ENCODE data around the gene BSND. TPM values are rescaled to one million over a fixed set of nuclear protein-coding genes. Genes with fewer than 3 reads are reported as not detected.

Gene BSND
- total RNA-seq, 4 donors from 2014 or later, result not detected

GRCh38 chr1:55046871-55047270 is 48.1 kb downstream of the BSND start:
- peaks cover 0 to 5% of the 10 kb centered on the region in 2 donors for H3K27me3 ChIP-seq
- TF ChIP-seq POLR2A (IDR thresholded peaks at IDR 0.05), result no peak
- no peak for TF ChIP-seq CTCF (IDR thresholded peaks at IDR 0.05)
- TF ChIP-seq EP300 (IDR thresholded peaks at IDR 0.05), result no peak
- no peaks in the 10 kb centered on the region for H3K4me1 ChIP-seq
- no peak for DNase-seq (ENCODE audit: low spot score in 2 of 2)
- WGBS, 2 donors, result 74 to 83% methylated on average over 4 of the region's 4 CpGs
- no peak overlapping the region for H3K27ac ChIP-seq
- H3K36me3 ChIP-seq, result no peaks in the 10 kb centered on the region
- H3K4me3 ChIP-seq, result no peak overlapping the region
- H3K9me3 ChIP-seq, result no peaks in the 10 kb centered on the region

- no peak for TF ChIP-seq CTCF (IDR thresholded peaks at IDR 0.05)
- no peak for TF ChIP-seq EP300 (IDR thresholded peaks at IDR 0.05)
- no peak for TF ChIP-seq POLR2A (IDR thresholded peaks at IDR 0.05)
- H3K27me3 ChIP-seq, result no peaks in the 10 kb centered on the region
- DNase-seq (ENCODE audit: low spot score in 2 of 2), result no peak
- 88 to 100% methylated on average over 3 of the region's 3 CpGs for WGBS, 2 donors
- no peaks in the 10 kb centered on the region for H3K9me3 ChIP-seq
- no peaks in the 10 kb centered on the region for H3K4me1 ChIP-seq
- no peaks in the 10 kb centered on the region for H3K36me3 ChIP-seq
- no peak overlapping the region for H3K4me3 ChIP-seq
- H3K27ac ChIP-seq, result no peak overlapping the region
Measured at GRCh38 chr1:55047611-55048010, 48.9 kb downstream of the BSND start.

- no peak for DNase-seq (ENCODE audit: low spot score in 2 of 2)
- no peaks in the 10 kb centered on the region for H3K27me3 ChIP-seq
- no peak overlapping the region for H3K4me3 ChIP-seq
- no peaks in the 10 kb centered on the region for H3K36me3 ChIP-seq
- H3K27ac ChIP-seq, result no peak overlapping the region
- TF ChIP-seq EP300 (IDR thresholded peaks at IDR 0.05) (no peak), CTCF (IDR thresholded peaks at IDR 0.05) (no peak), POLR2A (IDR thresholded peaks at IDR 0.05) (no peak)
- no peaks in the 10 kb centered on the region for H3K9me3 ChIP-seq
- no peaks in the 10 kb centered on the region for H3K4me1 ChIP-seq
- WGBS, 2 donors, result 77 to 88% methylated on average over 11 of the region's 11 CpGs
Measured at GRCh38 chr1:55048453-55049270, 49.9 kb downstream of the BSND start.

- Histone ChIP-seq H3K9me3 (no peaks in the 10 kb centered on the region), H3K27me3 (no peaks in the 10 kb centered on the region), H3K36me3 (no peaks in the 10 kb centered on the region), H3K4me3 (no peak overlapping the region), H3K4me1 (no peaks in the 10 kb centered on the region), H3K27ac (no peak overlapping the region)
- TF ChIP-seq CTCF (IDR thresholded peaks at IDR 0.05) (no peak), POLR2A (IDR thresholded peaks at IDR 0.05) (no peak), EP300 (IDR thresholded peaks at IDR 0.05) (no peak)
- no peak for DNase-seq (ENCODE audit: low spot score in 2 of 2)
- 81 to 90% methylated on average over 6 to 8 of the region's 9 CpGs for WGBS, 2 donors
Measured at GRCh38 chr1:55049271-55049913, 50.7 kb downstream of the BSND start.

GRCh38 chr1:55049914-55050278 is 51.2 kb downstream of the BSND start:
- no peaks in the 10 kb centered on the region for H3K9me3 ChIP-seq
- no peak overlapping the region for H3K4me3 ChIP-seq
- DNase-seq (ENCODE audit: low spot score in 2 of 2), result no peak
- H3K4me1 ChIP-seq, result no peaks in the 10 kb centered on the region
- H3K27ac ChIP-seq, result no peak overlapping the region
- WGBS, 2 donors, result 49 to 59% methylated on average over 2 to 7 of the region's 9 CpGs
- H3K27me3 ChIP-seq, result no peaks in the 10 kb centered on the region
- H3K36me3 ChIP-seq, result no peaks in the 10 kb centered on the region
- TF ChIP-seq CTCF (IDR thresholded peaks at IDR 0.05) (no peak), POLR2A (IDR thresholded peaks at IDR 0.05) (no peak)
